SU-DHL-6 (cell line): Measurements from ENCODE around the gene SLC26A2.

Experiments used
- H2AFZ ChIP-seq: fragments of 200-600 bp; sonication (generic); 2 replicates; pipeline ENCODE4 v1.6.1; 2014; ENCODE audit warnings: low read depth, mild to moderate bottlenecking, moderate library complexity, mixed read lengths, antibody characterized with exemption, low read length; ENCODE audit not compliant: severe bottlenecking
- H3F3A ChIP-seq: fragments of 200-600 bp; shearing (Covaris generic); 2 replicates; pipeline ENCODE4 v1.6.0; 2016; ENCODE audit warnings: antibody characterized with exemption, mild to moderate bottlenecking; ENCODE audit not compliant: insufficient read depth
- H3K27ac ChIP-seq: fragments of 200-600 bp; sonication (generic); 2 replicates; pipeline ENCODE4 v1.5.1; 2016; ENCODE audit warnings: low read depth, mild to moderate bottlenecking, low read length, moderate library complexity, mixed read lengths
- H3K27me3 ChIP-seq: fragments of 200-600 bp; sonication (generic), shearing (Covaris generic); 2 replicates; pipeline ENCODE4 v1.6.0; 2014; ENCODE audit warnings: mild to moderate bottlenecking, low read length
- H3K36me3 ChIP-seq: fragments of 200-600 bp; sonication (generic); 2 replicates; pipeline ENCODE4 v1.6.1; 2014; ENCODE audit warnings: mild to moderate bottlenecking, low read length, mixed read lengths
- H3K4me2 ChIP-seq: fragments of 300-600, 200-600 bp; shearing (Covaris generic), sonication (generic); 2 replicates; pipeline ENCODE4 v1.6.0; 2014; ENCODE audit warnings: low read length, low read depth, mild to moderate bottlenecking; ENCODE audit not compliant: poor library complexity, severe bottlenecking
- H3K4me3 ChIP-seq: fragments of 200-600 bp; sonication (generic); 2 replicates; pipeline ENCODE4 v1.5.1; 2014; ENCODE audit warnings: antibody characterized with exemption, low read length, mild to moderate bottlenecking, mixed read lengths; ENCODE audit not compliant: insufficient read depth, poor library complexity, severe bottlenecking
- H3K79me2 ChIP-seq: fragments of 200-600 bp; sonication (generic); 2 replicates; pipeline ENCODE4 v1.6.1; 2014; ENCODE audit warnings: mild to moderate bottlenecking, low read length, moderate library complexity; ENCODE audit not compliant: insufficient read depth
- H3K9ac ChIP-seq: fragments of 200-600 bp; sonication (generic); 2 replicates; pipeline ENCODE4 v1.7.0; 2014; ENCODE audit warnings: mild to moderate bottlenecking, low read length
- H3K9me2 ChIP-seq: fragments of 200-600 bp; sonication (generic); replicated peaks from 2 replicates; pipeline ENCODE4 v1.6.1; 2014; ENCODE audit warnings: low read length; ENCODE audit not compliant: insufficient read depth
- H3K9me3 ChIP-seq: fragments of 200-600 bp; sonication (generic); 2 replicates; pipeline ENCODE4 v1.6.1; 2014; ENCODE audit warnings: low read length, mixed read lengths; ENCODE audit not compliant: insufficient read depth
- H4K20me1 ChIP-seq: fragments of 200-600 bp; sonication (generic); 2 replicates; pipeline ENCODE4 v1.6.1; 2014; ENCODE audit warnings: low read depth, mild to moderate bottlenecking, antibody characterized with exemption, low read length, moderate library complexity, mixed read lengths
- CTCF ChIP-seq: fragments of 200-600 bp; sonication (generic); IDR thresholded peaks from one replicate; pipeline ENCODE4 v1.5.1; 2017; ENCODE audit warnings: antibody characterized with exemption, mild to moderate bottlenecking, low read length, moderate library complexity; ENCODE audit not compliant: insufficient read depth, poor library complexity, severe bottlenecking
- EZH2phosphoT487 ChIP-seq: fragments of 200-600 bp; sonication (generic), shearing (Covaris generic); conservative IDR thresholded peaks from 2 replicates; pipeline ENCODE4 v1.6.1; 2018; ENCODE audit warnings: mild to moderate bottlenecking, antibody characterized with exemption, low read length, moderate library complexity, mixed read lengths

The SLC26A2 gene

GRCh38 chr5:149998281-149998680 lies 37.7 kb downstream of the SLC26A2 start:
- Histone ChIP-seq H4K20me1 (peaks cover 8% of the 10 kb centered on the region; the same call in 1 of the 2 replicates), H3K36me3 (no peaks in the 10 kb centered on the region), H3K4me2 (no peak overlapping the region), H3K9ac (no peak overlapping the region), H3F3A (peaks cover 13% of the 10 kb centered on the region; the same call in 1 of the 2 replicates), H2AFZ (no peak overlapping the region), H3K9me3 (no peaks in the 10 kb centered on the region), H3K27ac (no peak overlapping the region), H3K27me3 (no peaks in the 10 kb centered on the region), H3K9me2 (no peaks in the 10 kb centered on the region), H3K4me3 (no peak overlapping the region), H3K79me2 (peaks cover 27% of the 10 kb centered on the region)
- no peak for TF ChIP-seq EZH2phosphoT487
- TF ChIP-seq CTCF = no peak

GRCh38 chr5:149999359-149999758 lies 38.8 kb downstream of the SLC26A2 start:
- peak overlapping the region; percentile 68 for H3K4me2 ChIP-seq
- peaks cover 13% of the 10 kb centered on the region; the same call in 1 of the 2 replicates for H3F3A ChIP-seq
- H3K9me2 ChIP-seq = no peaks in the 10 kb centered on the region
- no peak overlapping the region for H2AFZ ChIP-seq
- H3K4me3 ChIP-seq = peak overlapping the region; percentile 64
- TF ChIP-seq EZH2phosphoT487 (no peak), CTCF (no peak)
- peak overlapping the region; percentile 88 for H3K9ac ChIP-seq
- no peaks in the 10 kb centered on the region for H3K27me3 ChIP-seq
- H3K36me3 ChIP-seq = no peaks in the 10 kb centered on the region
- H3K9me3 ChIP-seq = no peaks in the 10 kb centered on the region
- H3K27ac ChIP-seq = no peak overlapping the region
- peaks cover 35% of the 10 kb centered on the region for H3K79me2 ChIP-seq
- peaks cover 8% of the 10 kb centered on the region; the same call in 1 of the 2 replicates for H4K20me1 ChIP-seq

GRCh38 chr5:149999866-150000255 lies 39.3 kb downstream of the SLC26A2 start:
- Histone ChIP-seq H3K4me2 (peak overlapping the region; percentile 68), H4K20me1 (peaks cover 8% of the 10 kb centered on the region; the same call in 1 of the 2 replicates), H3K79me2 (peaks cover 40% of the 10 kb centered on the region), H3K4me3 (peak overlapping the region; percentile 64), H3K27ac (peak overlapping the region; percentile 68), H2AFZ (peak overlapping the region; percentile 69), H3K36me3 (0 out of 2 replicates have a peak, but pooled peaks cover 2% of the 10 kb centered on the region), H3K9me2 (no peaks in the 10 kb centered on the region), H3K27me3 (no peaks in the 10 kb centered on the region), H3F3A (peaks cover 13% of the 10 kb centered on the region; the same call in 1 of the 2 replicates), H3K9ac (peak overlapping the region; percentile 88), H3K9me3 (no peaks in the 10 kb centered on the region)
- no peak for TF ChIP-seq EZH2phosphoT487
- no peak for TF ChIP-seq CTCF
